Measurements from ENCODE around the gene SLC17A8.

DNA sequence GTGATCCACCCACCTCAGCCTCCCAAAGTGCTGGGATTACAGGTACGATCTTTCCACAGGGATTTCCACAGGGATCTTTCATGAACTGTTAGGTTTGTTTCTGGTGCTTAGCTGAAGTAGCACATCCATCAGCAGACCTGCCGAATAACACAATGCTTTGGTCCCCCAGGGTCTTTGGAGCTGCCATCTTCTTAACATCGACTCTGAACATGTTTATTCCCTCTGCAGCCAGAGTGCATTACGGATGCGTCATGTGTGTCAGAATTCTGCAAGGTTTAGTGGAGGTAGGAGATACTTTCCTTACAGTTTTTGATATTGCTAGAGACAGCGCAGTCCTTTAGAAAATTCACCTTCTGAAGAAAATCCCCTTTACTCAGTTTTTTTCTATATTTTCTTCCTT lies 36.3 kb downstream of the SLC17A8 start:
- TF ChIP-seq YY1 (tag by site-specific recombination; IDR thresholded peaks at IDR 0.05) (no peak), BCL11B (tag by site-specific recombination; IDR thresholded peaks at IDR 0.05; ENCODE audit: low read depth) (no peak), ZNF792 (tag by site-specific recombination; IDR thresholded peaks at IDR 0.05) (no peak), KLF16 (tag by site-specific recombination; IDR thresholded peaks at IDR 0.05) (no peak), ZFP37 (tag by site-specific recombination; IDR thresholded peaks at IDR 0.05) (no peak), ZNF768 (tag by site-specific recombination; IDR thresholded peaks at IDR 0.05) (no peak), ZNF211 (tag by site-specific recombination; IDR thresholded peaks at IDR 0.05; ENCODE audit: low read depth) (no peak), ZNF121 (tag by site-specific recombination; IDR thresholded peaks at IDR 0.05) (no peak), ZNF561 (tag by site-specific recombination; IDR thresholded peaks at IDR 0.05; ENCODE audit: borderline replicate concordance) (no peak)
- TF ChIP-seq, protein P1, sequence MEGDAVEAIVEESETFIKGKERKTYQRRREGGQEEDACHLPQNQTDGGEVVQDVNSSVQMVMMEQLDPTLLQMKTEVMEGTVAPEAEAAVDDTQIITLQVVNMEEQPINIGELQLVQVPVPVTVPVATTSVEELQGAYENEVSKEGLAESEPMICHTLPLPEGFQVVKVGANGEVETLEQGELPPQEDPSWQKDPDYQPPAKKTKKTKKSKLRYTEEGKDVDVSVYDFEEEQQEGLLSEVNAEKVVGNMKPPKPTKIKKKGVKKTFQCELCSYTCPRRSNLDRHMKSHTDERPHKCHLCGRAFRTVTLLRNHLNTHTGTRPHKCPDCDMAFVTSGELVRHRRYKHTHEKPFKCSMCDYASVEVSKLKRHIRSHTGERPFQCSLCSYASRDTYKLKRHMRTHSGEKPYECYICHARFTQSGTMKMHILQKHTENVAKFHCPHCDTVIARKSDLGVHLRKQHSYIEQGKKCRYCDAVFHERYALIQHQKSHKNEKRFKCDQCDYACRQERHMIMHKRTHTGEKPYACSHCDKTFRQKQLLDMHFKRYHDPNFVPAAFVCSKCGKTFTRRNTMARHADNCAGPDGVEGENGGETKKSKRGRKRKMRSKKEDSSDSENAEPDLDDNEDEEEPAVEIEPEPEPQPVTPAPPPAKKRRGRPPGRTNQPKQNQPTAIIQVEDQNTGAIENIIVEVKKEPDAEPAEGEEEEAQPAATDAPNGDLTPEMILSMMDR (tag by site-specific recombination; IDR thresholded peaks at IDR 0.05): no peak
- TF ChIP-seq, protein P2, sequence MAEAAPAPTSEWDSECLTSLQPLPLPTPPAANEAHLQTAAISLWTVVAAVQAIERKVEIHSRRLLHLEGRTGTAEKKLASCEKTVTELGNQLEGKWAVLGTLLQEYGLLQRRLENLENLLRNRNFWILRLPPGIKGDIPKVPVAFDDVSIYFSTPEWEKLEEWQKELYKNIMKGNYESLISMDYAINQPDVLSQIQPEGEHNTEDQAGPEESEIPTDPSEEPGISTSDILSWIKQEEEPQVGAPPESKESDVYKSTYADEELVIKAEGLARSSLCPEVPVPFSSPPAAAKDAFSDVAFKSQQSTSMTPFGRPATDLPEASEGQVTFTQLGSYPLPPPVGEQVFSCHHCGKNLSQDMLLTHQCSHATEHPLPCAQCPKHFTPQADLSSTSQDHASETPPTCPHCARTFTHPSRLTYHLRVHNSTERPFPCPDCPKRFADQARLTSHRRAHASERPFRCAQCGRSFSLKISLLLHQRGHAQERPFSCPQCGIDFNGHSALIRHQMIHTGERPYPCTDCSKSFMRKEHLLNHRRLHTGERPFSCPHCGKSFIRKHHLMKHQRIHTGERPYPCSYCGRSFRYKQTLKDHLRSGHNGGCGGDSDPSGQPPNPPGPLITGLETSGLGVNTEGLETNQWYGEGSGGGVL (tag by site-specific recombination; IDR thresholded peaks at IDR 0.05): no peak
- TF ChIP-seq, protein P3, sequence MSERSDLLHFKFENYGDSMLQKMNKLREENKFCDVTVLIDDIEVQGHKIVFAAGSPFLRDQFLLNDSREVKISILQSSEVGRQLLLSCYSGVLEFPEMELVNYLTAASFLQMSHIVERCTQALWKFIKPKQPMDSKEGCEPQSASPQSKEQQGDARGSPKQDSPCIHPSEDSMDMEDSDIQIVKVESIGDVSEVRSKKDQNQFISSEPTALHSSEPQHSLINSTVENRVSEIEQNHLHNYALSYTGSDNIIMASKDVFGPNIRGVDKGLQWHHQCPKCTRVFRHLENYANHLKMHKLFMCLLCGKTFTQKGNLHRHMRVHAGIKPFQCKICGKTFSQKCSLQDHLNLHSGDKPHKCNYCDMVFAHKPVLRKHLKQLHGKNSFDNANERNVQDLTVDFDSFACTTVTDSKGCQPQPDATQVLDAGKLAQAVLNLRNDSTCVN (tag by site-specific recombination; optimal IDR thresholded peaks at IDR 0.05): no peak
- TF ChIP-seq, protein P4, sequence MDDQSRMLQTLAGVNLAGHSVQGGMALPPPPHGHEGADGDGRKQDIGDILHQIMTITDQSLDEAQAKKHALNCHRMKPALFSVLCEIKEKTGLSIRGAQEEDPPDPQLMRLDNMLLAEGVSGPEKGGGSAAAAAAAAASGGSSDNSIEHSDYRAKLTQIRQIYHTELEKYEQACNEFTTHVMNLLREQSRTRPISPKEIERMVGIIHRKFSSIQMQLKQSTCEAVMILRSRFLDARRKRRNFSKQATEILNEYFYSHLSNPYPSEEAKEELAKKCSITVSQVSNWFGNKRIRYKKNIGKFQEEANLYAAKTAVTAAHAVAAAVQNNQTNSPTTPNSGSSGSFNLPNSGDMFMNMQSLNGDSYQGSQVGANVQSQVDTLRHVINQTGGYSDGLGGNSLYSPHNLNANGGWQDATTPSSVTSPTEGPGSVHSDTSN (CRISPR knock-in tag; IDR thresholded peaks at IDR 0.05): no peak
